SK-N-SH (cell line): ENCODE measurements around the gene IL18RAP. TPM values are rescaled to one million over a fixed set of nuclear protein-coding genes. Genes with fewer than 3 reads are reported as not detected.

Experiments used
- CTCF ChIA-PET: fragments of 300-600, 350-600 bp; formaldehyde crosslinking; extraction: SDS; loops from one replicate; lab custom pipeline; 2021; lab: Yijun Ruan, JAX
- POLR2A ChIA-PET: fragments of 350-600 bp; sonication (Branson Sonifier 250); formaldehyde crosslinking; extraction: SDS; loops from one replicate; lab custom pipeline; 2020; ENCODE audit warnings: antibody characterized with exemption, inconsistent platforms; lab: Yijun Ruan, JAX
- DNase-seq: peaks from one replicate; pipeline ENCODE4 v3.0.0; 2012
- H2AFZ ChIP-seq: fragments of 200-600 bp; sonication (generic); 2 replicates; pipeline ENCODE4 v1.8.1; 2016; ENCODE audit warnings: antibody characterized with exemption, mild to moderate bottlenecking, low read depth
- H3F3A ChIP-seq: fragments of 200-600 bp; sonication (generic); replicated peaks from 2 replicates; pipeline ENCODE3; 2016; ENCODE audit warnings: antibody characterized with exemption, mild to moderate bottlenecking; ENCODE audit not compliant: insufficient read depth
- H3K27ac ChIP-seq, 2 experiments: fragments of 200-500 bp in 1 of 2; fragments of 200-600 bp in 1 of 2; sonication (Bioruptor generic) in 1 of 2; sonication (generic), shearing (Covaris generic) in 1 of 2; 2 replicates each; pipeline versions ENCODE4 v1.5.1 to v1.6.1; 2014 to 2016; ENCODE audit warnings: low read depth in 2 of 2, inconsistent platforms in 1 of 2, low read length in 1 of 2, mild to moderate bottlenecking in 1 of 2, mixed read lengths in 1 of 2
- H3K27me3 ChIP-seq: fragments of 200-600 bp; sonication (generic), shearing (Covaris generic); 2 replicates; pipeline ENCODE4 v1.6.1; 2016; ENCODE audit warnings: mixed run types; ENCODE audit not compliant: insufficient read depth
- H3K36me3 ChIP-seq, 2 experiments: fragments of 200-500 bp in 1 of 2; fragments of 200-600 bp in 1 of 2; sonication (Bioruptor generic) in 1 of 2; sonication (generic) in 1 of 2; replicated peaks in 1 of 2; 2 replicates each; pipeline versions ENCODE3 to v1.5.1; 2014 to 2016; ENCODE audit warnings: low read length in 1 of 2, mild to moderate bottlenecking in 1 of 2; ENCODE audit not compliant: insufficient read depth in 2 of 2, control insufficient read depth in 1 of 2
- H3K4me1 ChIP-seq, 2 experiments: fragments of 200-500 bp in 1 of 2; fragments of 200-600 bp in 1 of 2; sonication (Bioruptor generic) in 1 of 2; sonication (generic), shearing (Covaris generic) in 1 of 2; 2 replicates each; pipeline versions ENCODE4 v1.5.1 to v1.6.1; 2014 to 2016; ENCODE audit warnings: low read depth in 1 of 2, low read length in 1 of 2, mixed run types in 1 of 2; ENCODE audit not compliant: insufficient read depth in 2 of 2, control insufficient read depth in 1 of 2
- H3K4me2 ChIP-seq: fragments of 200-600 bp; sonication (generic), shearing (Covaris generic); 2 replicates; pipeline ENCODE4 v1.6.1; 2017; ENCODE audit warnings: mixed run types
- H3K4me3 ChIP-seq, 2 experiments: fragments of 200-500 bp in 1 of 2; fragments of 200-600 bp in 1 of 2; sonication (Bioruptor generic) in 1 of 2; sonication (generic), shearing (Covaris generic) in 1 of 2; 2 replicates each; pipeline versions ENCODE4 v1.5.1 to v1.8.1; 2014 to 2016; ENCODE audit warnings: low read depth in 2 of 2, inconsistent platforms in 1 of 2, low read length in 1 of 2, mild to moderate bottlenecking in 1 of 2, mixed read lengths in 1 of 2, moderate library complexity in 1 of 2
- H3K79me2 ChIP-seq: fragments of 200-600 bp; sonication (generic); 2 replicates; pipeline ENCODE4 v1.8.1; 2017; ENCODE audit warnings: mild to moderate bottlenecking; ENCODE audit not compliant: insufficient read depth
- H3K9ac ChIP-seq: fragments of 200-600 bp; sonication (generic); 2 replicates; pipeline ENCODE4 v1.6.1; 2017; ENCODE audit warnings: mixed run types
- H3K9me2 ChIP-seq: fragments of 200-600 bp; sonication (generic); 2 replicates; pipeline ENCODE4 v1.6.1; 2017; ENCODE audit warnings: mixed run types
- H3K9me3 ChIP-seq: fragments of 200-600 bp; sonication (generic); 2 replicates; pipeline ENCODE4 v1.6.1; 2017; ENCODE audit warnings: mixed run types, mild to moderate bottlenecking, moderate library complexity
- H4K20me1 ChIP-seq: fragments of 200-600 bp; sonication (generic); 2 replicates; pipeline ENCODE4 v1.6.1; 2017; ENCODE audit warnings: mild to moderate bottlenecking, mixed run types; ENCODE audit not compliant: insufficient read depth
- EZH2phosphoT487 ChIP-seq: fragments of 200-600 bp; sonication (generic); IDR thresholded peaks from 2 replicates; pipeline ENCODE4 v1.6.1; 2017; ENCODE audit warnings: low read depth, mixed run types, mild to moderate bottlenecking, antibody characterized with exemption, moderate library complexity, borderline replicate concordance
- FOSL2 ChIP-seq: IDR thresholded peaks from 2 replicates; pipeline ENCODE4 v1.4.0; 2012; ENCODE audit warnings: low read depth, mild to moderate bottlenecking, moderate library complexity, borderline replicate concordance
- FOXM1 ChIP-seq: IDR thresholded peaks from 2 replicates; pipeline ENCODE4 v1.4.0; 2012; ENCODE audit warnings: low read depth, mild to moderate bottlenecking
- GATA2 ChIP-seq: sonication (generic); formaldehyde crosslinking; IDR thresholded peaks from 2 replicates; pipeline ENCODE4 v1.5.0; 2020; ENCODE audit warnings: mild to moderate bottlenecking, missing genetic modification reagents
- MXI1 ChIP-seq: IDR thresholded peaks from 2 replicates; pipeline ENCODE4 v1.6.1; 2012; ENCODE audit warnings: mild to moderate bottlenecking, low read depth, low read length, improper control_type of control experiment
- NRF1 ChIP-seq: IDR thresholded peaks from 2 replicates; pipeline ENCODE4 v1.6.1; 2012; ENCODE audit warnings: low read depth, mild to moderate bottlenecking, low read length
- RXRA ChIP-seq: IDR thresholded peaks from 2 replicates; pipeline ENCODE4 v1.4.0; 2012; ENCODE audit warnings: low read depth, mild to moderate bottlenecking, borderline replicate concordance
- SIN3A ChIP-seq: IDR thresholded peaks from 2 replicates; pipeline ENCODE4 v1.6.1; 2012; ENCODE audit warnings: low read depth, mild to moderate bottlenecking, low read length, moderate library complexity, borderline replicate concordance
- TEAD4 ChIP-seq: IDR thresholded peaks from 2 replicates; pipeline ENCODE4 v1.4.0; 2012; ENCODE audit warnings: mild to moderate bottlenecking, borderline replicate concordance; ENCODE audit not compliant: insufficient read depth
- WGBS: methylation state at CpG from one replicate; pipeline ENCODE4 v1.1.6; 2017; ENCODE audit warnings: low lambda C conversion rate; 5-methylcytosine and 5-hydroxymethylcytosine counted together
- polyA plus RNA-seq, 3 experiments: library from polyadenylated mRNA; depleted of rRNA; stranded (reverse); fragments of >200 nt; gene quantifications; 2 replicates each; pipeline ENCODE4 v1.2.3, GENCODE V29; 2012
- TF ChIP-seq, protein P1 (sequence below): IDR thresholded peaks from 2 replicates; pipeline ENCODE4 v1.4.0; 2012; ENCODE audit warnings: low read depth
- TF ChIP-seq, protein P2 (sequence below): fragments of 150-350 bp; IDR thresholded peaks from 2 replicates; pipeline ENCODE4 v1.6.1; 2017; ENCODE audit warnings: antibody characterized with exemption, low read length, low read depth, borderline replicate concordance
- TF ChIP-seq, protein P3 (sequence below): fragments of 150-350 bp; IDR thresholded peaks from 2 replicates; pipeline ENCODE4 v1.6.1; 2016; ENCODE audit warnings: mild to moderate bottlenecking, low read depth, low read length
- TF ChIP-seq, protein P4 (sequence below): IDR thresholded peaks from 2 replicates; pipeline ENCODE4 v1.4.0; 2012; ENCODE audit warnings: low read depth, borderline replicate concordance
- TF ChIP-seq, protein P5 (sequence below): fragments of 200-600 bp; sonication (generic); IDR thresholded peaks from 2 replicates; pipeline ENCODE4 v1.6.1; 2017; ENCODE audit warnings: antibody characterized with exemption, mild to moderate bottlenecking, moderate library complexity

IL18RAP gene
- polyA plus RNA-seq, 1 of the 3 experiments (the other 2 are of a cell fraction) = not detected

GRCh38 chr2:102461188-102461587 is 38.2 kb downstream of the IL18RAP start:
- no peak overlapping the region for H3K9ac ChIP-seq
- H3F3A ChIP-seq = no peaks in the 10 kb centered on the region
- no peak overlapping the region for H3K4me3 ChIP-seq
- H3K27me3 ChIP-seq = peaks cover 9% of the 10 kb centered on the region
- H3K4me1 ChIP-seq = no peaks in the 10 kb centered on the region
- H3K9me2 ChIP-seq = no peaks in the 10 kb centered on the region
- ChIA-PET POLR2A (no interaction called here), CTCF (interaction anchor here (2.3 to 3.0 kb wide), 2 partner anchors 11 to 12 kb away, joined by 12 to 13 read pairs; partner anchors contain the start of gene SLC9A4)
- 5% methylated on average over 6 of the region's 6 CpGs for WGBS
- no peak overlapping the region for H2AFZ ChIP-seq
- no peak overlapping the region for H3K4me2 ChIP-seq
- no peaks in the 10 kb centered on the region for H3K36me3 ChIP-seq
- TF ChIP-seq MXI1 = no peak
- no peak for TF ChIP-seq TEAD4
- no peak for TF ChIP-seq EZH2phosphoT487
- TF ChIP-seq, protein P1, sequence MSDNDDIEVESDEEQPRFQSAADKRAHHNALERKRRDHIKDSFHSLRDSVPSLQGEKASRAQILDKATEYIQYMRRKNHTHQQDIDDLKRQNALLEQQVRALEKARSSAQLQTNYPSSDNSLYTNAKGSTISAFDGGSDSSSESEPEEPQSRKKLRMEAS = no peak
- TF ChIP-seq SIN3A = no peak
- no peak for TF ChIP-seq FOSL2
- TF ChIP-seq, protein P2, sequence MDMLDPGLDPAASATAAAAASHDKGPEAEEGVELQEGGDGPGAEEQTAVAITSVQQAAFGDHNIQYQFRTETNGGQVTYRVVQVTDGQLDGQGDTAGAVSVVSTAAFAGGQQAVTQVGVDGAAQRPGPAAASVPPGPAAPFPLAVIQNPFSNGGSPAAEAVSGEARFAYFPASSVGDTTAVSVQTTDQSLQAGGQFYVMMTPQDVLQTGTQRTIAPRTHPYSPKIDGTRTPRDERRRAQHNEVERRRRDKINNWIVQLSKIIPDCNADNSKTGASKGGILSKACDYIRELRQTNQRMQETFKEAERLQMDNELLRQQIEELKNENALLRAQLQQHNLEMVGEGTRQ = no peak
- TF ChIP-seq, protein P3, sequence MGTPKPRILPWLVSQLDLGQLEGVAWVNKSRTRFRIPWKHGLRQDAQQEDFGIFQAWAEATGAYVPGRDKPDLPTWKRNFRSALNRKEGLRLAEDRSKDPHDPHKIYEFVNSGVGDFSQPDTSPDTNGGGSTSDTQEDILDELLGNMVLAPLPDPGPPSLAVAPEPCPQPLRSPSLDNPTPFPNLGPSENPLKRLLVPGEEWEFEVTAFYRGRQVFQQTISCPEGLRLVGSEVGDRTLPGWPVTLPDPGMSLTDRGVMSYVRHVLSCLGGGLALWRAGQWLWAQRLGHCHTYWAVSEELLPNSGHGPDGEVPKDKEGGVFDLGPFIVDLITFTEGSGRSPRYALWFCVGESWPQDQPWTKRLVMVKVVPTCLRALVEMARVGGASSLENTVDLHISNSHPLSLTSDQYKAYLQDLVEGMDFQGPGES = no peak
- no peak for TF ChIP-seq RXRA
- TF ChIP-seq, protein P4, sequence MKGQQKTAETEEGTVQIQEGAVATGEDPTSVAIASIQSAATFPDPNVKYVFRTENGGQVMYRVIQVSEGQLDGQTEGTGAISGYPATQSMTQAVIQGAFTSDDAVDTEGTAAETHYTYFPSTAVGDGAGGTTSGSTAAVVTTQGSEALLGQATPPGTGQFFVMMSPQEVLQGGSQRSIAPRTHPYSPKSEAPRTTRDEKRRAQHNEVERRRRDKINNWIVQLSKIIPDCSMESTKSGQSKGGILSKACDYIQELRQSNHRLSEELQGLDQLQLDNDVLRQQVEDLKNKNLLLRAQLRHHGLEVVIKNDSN = no peak
- TF ChIP-seq GATA2 (CRISPR knock-in tag) = no peak
- TF ChIP-seq FOXM1 = no peak
- TF ChIP-seq, protein P5, sequence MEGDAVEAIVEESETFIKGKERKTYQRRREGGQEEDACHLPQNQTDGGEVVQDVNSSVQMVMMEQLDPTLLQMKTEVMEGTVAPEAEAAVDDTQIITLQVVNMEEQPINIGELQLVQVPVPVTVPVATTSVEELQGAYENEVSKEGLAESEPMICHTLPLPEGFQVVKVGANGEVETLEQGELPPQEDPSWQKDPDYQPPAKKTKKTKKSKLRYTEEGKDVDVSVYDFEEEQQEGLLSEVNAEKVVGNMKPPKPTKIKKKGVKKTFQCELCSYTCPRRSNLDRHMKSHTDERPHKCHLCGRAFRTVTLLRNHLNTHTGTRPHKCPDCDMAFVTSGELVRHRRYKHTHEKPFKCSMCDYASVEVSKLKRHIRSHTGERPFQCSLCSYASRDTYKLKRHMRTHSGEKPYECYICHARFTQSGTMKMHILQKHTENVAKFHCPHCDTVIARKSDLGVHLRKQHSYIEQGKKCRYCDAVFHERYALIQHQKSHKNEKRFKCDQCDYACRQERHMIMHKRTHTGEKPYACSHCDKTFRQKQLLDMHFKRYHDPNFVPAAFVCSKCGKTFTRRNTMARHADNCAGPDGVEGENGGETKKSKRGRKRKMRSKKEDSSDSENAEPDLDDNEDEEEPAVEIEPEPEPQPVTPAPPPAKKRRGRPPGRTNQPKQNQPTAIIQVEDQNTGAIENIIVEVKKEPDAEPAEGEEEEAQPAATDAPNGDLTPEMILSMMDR = no peak
- TF ChIP-seq NRF1 = no peak
- no peaks in the 10 kb centered on the region for H4K20me1 ChIP-seq
- no peak overlapping the region for H3K27ac ChIP-seq
- no peaks in the 10 kb centered on the region for H3K79me2 ChIP-seq
- H3K9me3 ChIP-seq = peaks cover 2% of the 10 kb centered on the region; the same call in 1 of the 2 replicates
- no peak for DNase-seq
